Measurements from ENCODE around the gene RPTOR.

DNA sequence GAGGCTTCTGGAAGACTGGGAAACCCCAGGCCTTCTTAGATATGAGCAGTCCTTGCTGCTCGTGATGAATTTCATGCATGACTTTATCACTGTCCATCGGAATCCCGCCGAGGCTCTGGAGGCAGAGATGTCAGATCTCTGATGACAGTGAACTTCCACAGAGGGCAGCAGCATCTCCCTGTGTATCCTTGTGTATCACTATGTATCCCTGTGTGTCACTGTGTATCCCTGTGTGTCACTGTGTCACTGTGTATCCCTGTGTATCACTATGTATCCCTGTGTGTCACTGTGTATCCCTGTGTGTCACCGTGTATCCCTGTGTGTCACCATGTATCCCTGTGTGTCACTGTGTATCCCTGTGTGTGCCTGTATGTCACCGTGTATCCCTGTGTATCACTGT is 286.9 kb downstream of the RPTOR start:
- TF ChIP-seq POLR2AphosphoS5 (IDR thresholded peaks at IDR 0.05) (no peak), CTCF (IDR thresholded peaks at IDR 0.05) (no peak), POLR2A (IDR thresholded peaks at IDR 0.05) (no peak)

Data from upper lobe of left lung (tissue), 4 donors.